HG03060 (cell line): ENCODE data around the gene IRF2BPL.
"Not testable (repeated sequence)": the region's sequence is repeated elsewhere in the genome, so short reads cannot be mapped to it uniquely, and the experiment has no call there.

Experiments used
- ATAC-seq: cut with Tn5 transposase; IDR thresholded peaks from one replicate; pipeline ENCODE4 v1.9.1; 2021; ENCODE audit warnings: low read depth, moderate number of reproducible peaks; ENCODE audit not compliant: unreplicated experiment

IRF2BPL gene

DNA sequence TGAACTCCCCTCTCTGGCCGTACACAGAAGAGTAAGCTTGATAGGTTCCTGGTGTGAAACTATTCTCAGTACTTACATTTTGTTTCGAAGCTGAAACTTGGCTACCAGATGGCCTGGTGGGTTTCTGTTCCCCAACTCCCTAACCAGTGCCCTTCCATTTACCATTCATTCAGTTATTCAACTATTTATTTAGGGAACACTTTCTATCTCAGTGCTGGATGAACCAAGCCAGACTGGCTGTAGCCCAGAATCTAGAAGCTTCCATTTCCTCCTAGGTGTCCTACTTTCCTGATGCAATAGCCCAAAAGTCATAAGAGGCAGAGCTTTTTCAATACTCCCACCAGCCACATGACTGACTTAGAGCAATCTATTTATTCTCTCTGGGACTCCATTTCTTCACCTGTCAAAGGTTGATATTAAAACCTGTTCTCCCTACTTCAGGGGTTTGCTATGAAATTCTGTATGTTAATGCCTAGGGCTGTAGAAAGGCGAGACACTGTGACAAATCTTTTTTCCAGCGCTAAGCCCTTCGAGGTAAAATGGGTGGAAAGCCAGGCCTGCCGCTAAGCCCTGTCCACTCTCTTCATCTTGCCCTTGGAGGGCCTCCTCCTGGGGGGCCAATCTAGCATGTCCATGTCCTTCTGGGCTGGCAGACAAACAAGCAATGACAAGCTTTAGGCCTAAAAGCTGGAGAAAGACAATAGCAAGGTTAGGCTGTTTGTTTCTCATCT is 8.1 kb upstream of the IRF2BPL start:
- no peak for ATAC-seq

DNA sequence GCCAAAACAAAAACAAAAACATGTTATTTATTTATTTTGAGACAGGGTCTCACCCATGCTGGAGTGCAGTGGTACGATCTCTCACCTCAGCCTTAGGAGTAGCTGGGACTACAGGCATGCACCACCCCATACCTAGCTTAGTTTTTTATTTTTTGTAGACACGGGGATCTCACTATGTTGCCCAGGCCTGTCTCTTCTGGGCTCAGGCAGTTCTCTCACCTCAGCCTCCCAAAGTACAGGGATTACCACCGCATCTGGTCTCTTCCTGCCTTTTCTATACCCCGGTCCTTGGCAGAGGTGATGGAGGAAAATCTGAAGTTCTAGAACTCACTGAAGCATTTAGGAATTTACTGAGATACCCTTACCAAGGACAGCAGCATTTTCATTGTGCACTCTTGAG is 6.8 kb upstream of the IRF2BPL start:
- no peak for ATAC-seq

DNA sequence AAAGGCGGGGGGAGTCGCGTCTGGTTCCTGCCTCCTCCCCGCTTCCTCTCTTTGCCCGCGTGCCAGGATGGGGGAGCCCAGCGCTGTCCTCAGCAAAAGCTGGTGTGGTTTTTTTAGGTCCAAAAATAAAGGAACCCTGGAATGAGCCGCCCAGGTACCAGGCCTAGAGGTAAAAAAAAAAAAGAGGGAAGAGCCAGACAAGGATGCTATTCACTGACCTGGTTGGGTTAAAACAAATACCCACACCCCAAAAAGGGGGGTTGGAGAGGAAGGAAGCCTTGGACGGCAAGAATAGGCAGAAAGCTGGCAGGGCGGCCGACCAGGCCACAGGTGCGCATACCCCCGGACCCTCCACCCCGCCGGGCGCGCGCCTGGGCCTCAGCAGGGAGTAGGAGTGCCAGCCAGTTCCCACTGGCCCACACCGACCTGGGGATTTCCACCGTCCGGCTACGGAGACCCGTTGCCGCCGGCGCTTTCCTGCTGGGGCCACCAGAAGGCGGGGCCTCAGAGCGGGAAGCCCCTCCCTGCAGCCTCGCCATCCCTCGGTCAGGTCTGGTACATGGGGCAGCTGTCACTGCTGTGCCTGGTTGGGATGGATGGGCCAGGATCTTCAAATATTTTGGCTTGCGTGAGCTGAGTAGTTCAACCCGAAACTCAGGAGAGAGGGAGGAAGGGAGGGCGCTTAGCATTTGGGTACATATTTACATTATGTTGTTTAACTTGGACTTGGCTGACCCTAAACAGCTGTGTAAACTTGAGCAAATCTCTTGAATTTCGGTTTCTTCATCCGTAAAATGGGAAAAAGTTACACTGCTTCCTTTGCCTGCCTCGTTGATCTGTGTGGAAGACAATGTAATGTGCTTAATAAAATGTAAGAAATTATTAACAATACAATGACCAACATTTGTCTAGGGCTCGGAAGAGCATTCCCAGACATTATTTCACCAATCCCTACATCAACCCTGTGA is 5.4 kb upstream of the IRF2BPL start:
- peak; percentile 46 for ATAC-seq

DNA sequence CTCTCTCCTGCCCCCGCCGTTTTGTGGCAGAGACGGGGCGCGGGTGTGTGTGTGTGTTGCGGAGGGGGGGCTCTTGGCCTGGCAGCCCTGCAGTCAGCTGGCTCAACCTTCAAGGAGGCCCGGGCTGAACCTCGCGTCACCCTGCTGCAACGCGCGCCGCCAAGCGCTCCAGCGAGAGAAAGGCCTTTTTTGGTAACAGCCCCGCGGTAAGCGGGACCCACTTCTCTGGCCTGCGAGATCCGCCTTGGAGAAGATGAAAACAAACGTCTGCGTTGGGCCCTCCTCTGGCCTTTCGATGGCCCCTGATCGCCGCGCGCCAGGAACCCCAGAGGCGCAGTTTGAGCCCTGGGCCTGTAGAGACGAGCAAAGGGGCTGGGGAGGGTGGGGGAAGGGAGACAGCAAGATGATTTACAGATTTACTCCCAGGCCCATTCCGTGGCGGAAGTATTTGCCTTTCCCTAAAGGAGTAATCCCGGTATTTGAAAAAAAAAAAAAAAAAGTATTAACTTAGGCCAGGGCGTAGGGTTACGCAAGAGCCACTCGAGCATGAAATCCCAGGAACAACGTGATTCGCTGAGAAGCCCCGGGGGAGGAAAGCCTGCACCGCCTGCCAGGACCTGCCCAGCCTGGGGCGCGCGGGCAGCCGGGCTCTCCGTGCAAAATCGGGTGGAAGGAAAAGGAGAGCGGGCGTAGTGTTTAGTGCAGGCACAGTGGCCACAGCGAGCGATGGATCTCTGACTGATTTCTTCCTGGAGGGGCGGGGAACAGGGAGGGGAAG is 4.5 kb upstream of the IRF2BPL start:
- ATAC-seq = no peak

DNA sequence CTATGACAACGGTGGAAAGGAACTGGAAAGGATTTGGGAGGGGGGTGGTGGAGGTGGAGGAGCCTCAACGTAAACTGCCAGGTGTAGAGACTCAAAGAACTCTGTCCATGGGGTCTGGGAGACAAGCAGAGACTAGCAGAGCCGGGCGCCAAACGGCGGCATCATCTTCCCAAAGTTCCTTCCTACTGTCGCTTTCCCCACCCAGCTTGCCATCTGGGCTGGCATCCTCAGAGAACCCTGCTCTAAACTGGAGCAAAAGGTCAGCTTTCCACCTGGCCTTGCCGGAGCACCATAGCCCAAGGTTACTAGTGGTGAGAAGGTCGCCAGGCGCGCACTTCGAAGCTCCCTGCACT is 4.0 kb upstream of the IRF2BPL start:
- no peak for ATAC-seq

DNA sequence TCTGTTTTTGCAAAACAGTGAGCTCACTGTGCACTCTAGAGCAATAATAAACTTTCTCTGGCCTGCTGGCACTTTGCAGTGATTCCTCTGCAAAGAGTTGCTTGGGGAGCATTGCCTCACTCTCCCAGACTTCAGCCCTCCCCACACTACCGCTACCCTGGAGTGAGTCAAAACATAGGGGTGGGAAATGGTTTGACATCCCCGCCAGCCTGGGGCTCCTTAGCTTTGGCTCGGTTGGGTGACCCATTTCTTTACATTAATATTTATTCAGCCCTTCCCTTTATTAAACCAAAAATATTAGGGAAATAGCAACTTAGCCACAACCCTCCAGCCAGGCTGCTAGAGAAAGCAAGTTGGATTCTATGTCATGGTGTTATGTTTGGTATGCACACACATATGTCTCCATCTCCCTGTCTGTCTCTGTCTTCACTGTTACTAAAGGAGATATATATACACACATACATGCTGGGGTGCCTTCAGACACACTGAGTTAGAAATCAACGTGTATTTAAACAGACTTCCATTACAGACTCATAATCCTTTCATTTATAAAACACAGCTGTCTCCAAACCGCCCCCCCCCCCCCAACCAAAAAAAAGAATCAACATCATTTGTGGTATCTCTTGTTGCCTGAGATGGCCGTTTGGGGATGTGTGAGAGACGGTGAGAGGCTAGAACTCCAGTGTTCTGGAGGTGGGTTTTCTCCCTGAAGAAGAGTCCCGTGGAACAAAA is 3.4 kb upstream of the IRF2BPL start:
- no peak for ATAC-seq

DNA sequence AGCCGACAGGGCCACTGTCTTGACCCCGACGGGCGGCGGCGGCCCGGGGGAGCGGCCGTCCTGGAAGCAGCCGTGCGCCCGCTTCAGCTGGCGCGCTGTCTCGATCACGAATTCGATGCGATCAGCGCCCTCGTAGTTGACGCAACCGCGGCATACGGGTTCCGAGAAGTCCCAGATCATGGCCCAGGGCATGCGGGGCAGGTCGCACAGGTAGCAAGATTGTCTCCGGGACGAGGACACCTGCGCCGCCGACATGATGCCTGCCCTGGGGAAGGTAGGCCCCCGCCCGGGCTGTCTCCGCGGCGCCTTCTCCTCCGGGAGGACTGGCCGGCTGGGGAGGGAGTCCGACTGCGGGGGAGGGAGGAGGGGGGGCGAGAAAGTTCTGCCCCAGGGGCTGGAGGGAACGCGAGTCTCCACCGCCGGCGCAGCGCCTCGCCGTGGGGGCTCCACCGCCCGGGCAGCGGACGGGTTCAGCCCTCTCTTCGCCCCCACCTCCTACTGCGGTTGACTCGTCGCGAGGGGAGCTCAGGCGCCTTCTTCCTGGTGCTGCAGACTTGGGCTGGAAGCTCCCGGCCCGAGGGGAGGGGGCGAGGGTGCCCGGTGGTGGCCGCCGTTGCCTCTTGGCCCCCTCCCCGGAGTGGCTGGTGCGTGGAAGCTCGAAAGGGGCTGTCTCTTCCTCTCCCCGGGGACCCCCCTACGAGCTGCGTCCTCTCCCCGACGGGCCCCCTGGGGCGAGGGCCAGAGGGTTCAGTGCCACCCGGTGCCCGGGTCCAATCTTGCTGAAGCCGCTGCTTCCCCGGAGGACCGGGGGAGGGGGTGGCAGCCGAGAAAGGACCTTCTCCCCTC is 747 bp downstream of the IRF2BPL start:
- ATAC-seq = peak; percentile 18

DNA sequence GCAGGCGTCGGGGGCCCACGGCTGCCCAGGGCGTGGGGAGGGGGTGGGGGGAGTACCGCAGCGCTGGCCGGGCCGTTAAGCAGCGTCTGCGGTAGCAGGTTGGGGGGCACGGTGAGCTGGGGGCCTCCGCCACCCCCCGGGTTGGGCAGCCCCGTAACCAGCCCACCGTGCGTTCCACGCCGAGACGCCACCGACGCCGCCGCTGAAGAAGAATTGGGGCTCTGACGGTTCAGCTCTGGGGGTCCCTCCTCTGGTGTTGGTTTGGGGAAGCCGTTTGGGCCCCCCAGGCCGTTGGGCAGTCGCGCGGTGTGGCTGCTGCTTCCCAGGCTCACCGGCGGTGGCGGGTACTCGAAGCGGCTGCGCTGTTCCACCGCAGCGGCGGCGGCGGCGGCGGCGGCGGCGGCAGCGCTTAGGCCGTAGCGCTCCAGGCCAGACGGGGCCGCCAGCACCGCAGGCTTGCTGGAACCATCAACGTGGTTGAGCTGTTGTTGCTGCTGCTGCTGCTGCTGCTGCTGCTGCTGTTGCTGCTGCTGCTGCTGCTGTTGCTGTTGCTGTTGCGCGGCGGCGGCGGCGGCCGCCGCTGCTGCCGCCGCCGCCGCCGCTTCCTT is 1.5 kb downstream of the IRF2BPL start:
- ATAC-seq = no peak

DNA sequence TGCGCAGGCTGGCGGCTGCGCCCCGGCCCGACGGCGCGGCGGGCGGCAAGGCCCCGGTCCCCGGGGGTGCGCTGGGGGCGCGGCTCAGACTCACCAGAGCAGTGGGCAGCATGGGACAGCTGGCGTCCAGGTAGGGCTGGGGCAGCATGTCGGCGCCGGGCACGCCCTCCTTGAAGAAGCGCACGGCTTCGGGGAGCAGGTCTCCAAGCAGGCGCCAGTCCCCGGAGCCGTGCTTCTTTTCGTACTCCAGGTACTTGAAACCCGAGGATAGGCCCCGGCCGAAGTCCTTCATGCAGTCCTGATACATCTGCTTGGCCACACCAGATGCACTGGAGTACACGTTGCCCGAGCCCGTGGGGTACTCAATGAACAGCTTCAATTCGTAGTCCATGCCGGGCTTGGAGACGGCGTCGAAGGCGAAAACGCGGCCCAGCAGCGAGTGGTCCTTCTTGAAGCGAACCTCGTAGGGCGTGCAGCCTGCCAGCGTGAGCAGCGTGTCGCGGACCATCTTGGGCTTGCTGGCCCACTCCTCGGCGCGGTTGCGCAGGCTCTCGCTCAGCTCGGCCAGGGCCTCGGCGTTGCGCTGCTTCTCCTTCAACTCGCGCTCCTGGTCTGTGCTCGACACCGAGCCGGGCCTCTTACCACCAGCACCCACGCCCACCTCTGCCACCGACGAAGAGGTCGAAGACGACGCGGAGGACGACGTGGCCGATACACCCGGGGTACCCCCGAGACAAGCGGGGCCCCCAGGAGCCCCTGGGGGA is 2.2 kb downstream of the IRF2BPL start:
- no peak for ATAC-seq

DNA sequence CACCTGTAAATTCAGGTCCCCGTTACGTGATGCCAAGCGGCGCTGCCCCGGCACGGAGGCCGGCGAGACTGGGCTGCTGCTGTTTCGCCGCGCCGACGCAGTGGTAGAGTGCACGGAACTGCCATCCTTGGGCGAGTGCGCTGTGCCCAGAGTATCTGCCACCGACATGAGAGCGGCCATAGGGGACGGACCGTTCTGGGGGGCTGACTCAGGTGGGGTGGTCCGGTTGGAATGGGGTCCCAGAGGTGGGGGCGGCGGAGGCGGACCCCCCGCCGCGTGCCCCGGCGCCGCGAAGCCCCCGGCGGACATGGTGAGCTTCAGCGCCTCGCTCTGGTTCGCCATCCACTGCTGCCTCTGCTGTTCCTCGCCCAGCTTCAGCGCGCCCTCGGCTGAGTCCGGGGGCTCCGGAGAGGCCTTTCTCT is 2.8 kb downstream of the IRF2BPL start:
- ATAC-seq = no peak

DNA sequence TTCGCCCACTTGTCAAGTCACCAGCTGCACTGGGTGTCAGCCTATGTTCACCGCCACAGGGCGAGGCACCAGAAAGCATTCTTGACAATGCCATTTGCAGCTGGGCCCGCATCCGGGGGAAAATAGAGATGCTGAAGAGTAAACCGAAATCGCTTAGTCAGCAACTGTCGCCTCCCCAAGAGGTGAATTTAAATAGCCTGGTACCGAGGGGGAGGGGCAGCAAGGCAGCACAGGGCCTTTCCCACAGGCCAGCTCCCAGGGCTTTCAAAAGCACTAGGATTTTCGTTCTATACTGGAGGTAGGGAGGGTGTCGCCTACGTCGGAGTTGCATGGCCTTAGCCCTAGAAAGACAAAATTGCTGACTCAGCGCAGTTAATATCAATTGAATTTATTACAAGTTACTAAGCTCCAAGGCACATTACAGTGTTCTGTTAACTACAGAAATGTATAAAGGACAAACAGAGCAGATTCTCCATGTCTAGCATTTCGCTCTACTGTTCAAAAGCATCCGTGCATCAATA is 4.3 kb downstream of the IRF2BPL start:
- ATAC-seq = no peak

DNA sequence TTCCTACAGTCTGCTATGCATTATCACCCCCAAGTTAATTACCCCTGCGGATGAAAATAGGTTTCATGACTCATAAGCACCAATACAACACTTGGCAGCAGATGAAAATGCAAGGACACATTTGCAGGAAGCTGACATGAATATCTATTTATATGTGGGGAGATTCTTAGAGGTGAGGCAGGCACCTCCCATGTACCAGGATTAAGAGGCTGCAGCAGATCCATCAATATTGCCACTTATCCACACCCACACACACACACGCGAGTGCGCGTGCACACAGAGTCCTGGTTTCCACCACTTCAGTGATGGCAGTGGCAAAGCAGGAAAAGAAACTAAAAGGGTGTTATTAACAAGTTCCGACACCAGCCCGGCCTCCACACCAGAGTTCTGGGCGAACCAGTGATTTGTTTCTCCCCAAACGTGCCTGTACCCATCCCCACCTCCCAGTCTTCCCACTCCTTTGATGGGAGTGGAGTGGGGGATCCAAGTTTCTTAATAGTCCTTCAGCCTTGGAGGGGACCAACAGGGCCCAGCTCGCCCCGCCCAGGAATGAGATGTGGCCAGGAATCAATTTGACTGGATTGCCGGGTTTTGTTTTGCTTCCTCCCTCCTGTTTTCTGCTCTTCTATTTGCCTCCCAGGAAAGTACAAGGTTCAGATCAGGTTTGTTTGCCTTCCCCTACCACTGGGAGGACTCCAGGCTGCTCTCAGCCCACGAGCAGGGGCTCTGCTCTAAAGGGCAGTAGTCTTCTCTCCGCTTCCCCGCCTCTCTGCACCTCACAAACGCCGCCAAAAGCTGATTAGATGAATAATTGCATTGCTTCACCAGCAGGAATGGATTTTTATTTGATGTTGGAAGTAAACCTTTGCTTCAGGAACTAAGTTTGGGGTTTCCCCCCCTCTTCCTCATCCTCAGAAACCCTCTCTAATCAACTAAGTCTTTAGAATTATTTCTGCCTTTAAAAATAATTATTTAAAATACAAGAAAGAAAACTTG is 5.2 kb downstream of the IRF2BPL start:
- no peak for ATAC-seq

DNA sequence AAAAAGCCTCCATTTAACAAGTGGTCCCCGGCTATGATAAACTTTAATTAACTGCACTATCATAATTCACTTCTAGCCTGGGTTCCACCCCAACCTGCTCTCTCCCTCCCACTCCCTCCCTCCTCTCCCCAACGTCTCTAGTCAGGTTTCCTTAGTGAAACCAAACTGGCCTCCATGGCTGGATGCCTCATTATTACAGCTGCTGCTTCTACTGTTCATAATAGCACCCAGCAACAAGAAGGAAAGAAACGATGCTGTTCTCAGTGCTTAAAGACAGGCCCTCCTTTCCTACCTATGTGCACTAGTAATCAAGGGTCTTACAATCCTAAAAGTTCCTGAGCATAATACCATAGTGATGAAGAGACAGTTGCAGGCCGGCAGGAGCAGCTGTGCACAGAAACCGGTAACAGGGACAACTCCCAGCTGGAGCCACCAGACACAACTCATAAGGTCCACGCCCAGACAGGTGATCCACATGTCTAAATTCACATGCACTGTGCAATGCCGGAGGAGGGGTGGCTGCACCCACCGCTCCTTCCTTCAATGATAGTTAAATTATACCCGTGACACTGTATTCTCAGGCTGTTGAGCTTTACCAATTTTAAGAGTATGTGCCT is 6.2 kb downstream of the IRF2BPL start:
- no peak for ATAC-seq

DNA sequence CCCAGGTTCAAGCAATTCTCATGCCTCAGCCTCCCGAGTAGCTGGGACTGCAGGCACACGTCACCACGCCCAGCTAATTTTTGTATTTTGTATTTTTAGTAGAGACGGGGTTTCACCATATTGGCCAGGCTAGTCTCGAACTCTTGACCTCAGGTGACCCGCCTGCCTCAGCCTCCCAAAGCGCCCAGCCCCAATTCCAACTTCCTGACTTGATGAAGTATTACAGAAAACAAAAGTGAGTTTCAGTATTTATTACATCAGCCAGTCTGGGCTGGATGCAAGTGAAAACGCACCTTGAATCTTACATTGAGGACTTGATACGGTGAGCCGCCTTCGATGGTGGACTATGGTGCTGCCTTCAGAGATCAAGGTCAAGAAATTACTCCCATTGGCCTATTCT is 7.1 kb downstream of the IRF2BPL start:
- not testable (repeated sequence) for ATAC-seq

DNA sequence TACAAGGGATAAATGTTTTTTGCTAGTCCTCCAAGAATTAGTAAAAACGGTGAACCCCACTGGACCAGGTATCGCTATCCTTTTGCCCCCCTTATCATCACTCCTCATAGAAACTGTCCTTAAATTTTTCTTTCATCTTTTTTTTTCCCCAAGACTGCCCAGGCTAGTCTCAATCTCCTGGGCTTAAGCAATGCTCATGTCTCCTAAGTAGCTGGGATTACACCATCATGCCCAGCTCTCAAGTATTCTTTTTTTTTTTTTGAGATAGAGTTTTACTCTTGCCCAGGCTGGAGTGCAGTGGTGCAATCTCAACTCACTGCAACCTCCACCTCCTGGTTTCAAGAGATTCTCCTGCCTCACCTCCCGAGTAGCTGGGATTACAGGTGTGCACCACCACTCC is 9.7 kb downstream of the IRF2BPL start:
- no peak for ATAC-seq

DNA sequence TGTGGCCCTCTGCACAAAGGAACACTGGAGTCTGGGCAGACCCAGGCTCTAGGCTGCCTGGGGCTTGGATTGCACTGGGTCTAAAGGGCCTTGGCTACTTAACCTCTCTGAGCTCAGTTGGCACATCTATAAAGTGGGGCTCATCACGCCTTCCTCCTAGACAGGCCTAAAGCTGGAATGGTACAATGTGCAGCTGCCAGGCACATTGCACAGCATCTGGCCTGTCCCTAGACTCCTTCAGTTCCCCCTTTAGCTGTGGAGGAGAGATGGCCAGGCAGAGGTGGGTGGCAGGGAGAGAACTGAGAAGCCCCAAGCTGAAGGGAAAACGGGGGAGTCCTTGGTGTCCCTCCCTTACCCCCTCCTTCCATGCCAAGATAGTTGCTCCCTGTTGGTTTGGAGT is 10.8 kb downstream of the IRF2BPL start:
- ATAC-seq = no peak

DNA sequence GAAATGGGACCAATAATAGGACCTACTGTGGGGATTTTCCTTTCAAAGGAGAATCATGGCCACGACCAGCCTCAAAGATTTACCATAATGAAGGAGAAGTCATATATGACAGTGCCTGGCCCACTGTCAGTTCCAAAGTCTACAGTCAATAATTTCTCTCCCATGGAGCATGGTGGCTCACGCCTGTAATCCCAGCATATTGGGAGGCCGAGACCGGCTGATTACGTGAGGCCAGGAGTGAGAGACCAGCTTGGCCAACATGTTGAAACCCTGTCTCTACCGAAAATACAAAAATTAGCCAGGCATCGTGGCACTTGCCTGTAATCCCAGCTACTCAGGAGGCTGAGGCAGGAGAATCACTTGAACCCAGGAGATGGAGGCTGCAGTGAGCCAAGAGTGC is 13.8 kb downstream of the IRF2BPL start:
- no peak for ATAC-seq
